Measurements from ENCODE around the gene CCL11. TPM values are rescaled to one million over a fixed set of nuclear protein-coding genes. Genes with fewer than 3 reads are reported as not detected.

Gene CCL11
- total and polyA plus RNA-seq, 2 of the 13 experiments (the other 11 are each of a cell fraction or from before 2014, with no cell fraction given): not detected

- BruUV-seq (replicated peaks): no TSS peak
- TF ChIP-seq BHLHE40 (IDR thresholded peaks at IDR 0.05; ENCODE audit: low read length): no peak
- TF ChIP-seq CCDC6 (CRISPR knock-in tag; IDR thresholded peaks at IDR 0.05): no peak
- TF ChIP-seq ZNF614 (CRISPR knock-in tag; IDR thresholded peaks at IDR 0.05; ENCODE audit: borderline replicate concordance): no peak
- no peak for TF ChIP-seq NFIB (CRISPR knock-in tag; IDR thresholded peaks at IDR 0.05; ENCODE audit: borderline replicate concordance)
- TF ChIP-seq NKX3-1 (CRISPR knock-in tag; IDR thresholded peaks at IDR 0.05): no peak
- TF ChIP-seq BCL6 (CRISPR knock-in tag; IDR thresholded peaks at IDR 0.05): no peak
- no peak for TF ChIP-seq MED13 (CRISPR knock-in tag; IDR thresholded peaks at IDR 0.05)
- Histone ChIP-seq H3K4me1 (ENCODE audit: insufficient read depth, low read length) (no peaks in the 10 kb centered on the region), H3K4me2 (ENCODE audit: low read depth, low read length) (no peak overlapping the region), H3K9me3 (ENCODE audit: low read length) (no peaks in the 10 kb centered on the region), H3K4me3 (replicated peaks in 1 of 3; ENCODE audit: insufficient read depth in 1 of 3, low read depth in 2 of 3, low read length in 3 of 3) (no peak overlapping the region), H4K20me1 (ENCODE audit: insufficient read depth, low read length) (no peaks in the 10 kb centered on the region), H3K27ac (ENCODE audit: extremely low read length, insufficient read depth, low read length) (no peak overlapping the region), H3K36me3 (replicated peaks in 1 of 2; ENCODE audit: control insufficient read depth in 1 of 2, insufficient read depth in 2 of 2, low read length in 2 of 2) (no peaks in the 10 kb centered on the region), H2AFZ (ENCODE audit: low read length) (no peak overlapping the region), H3K79me2 (ENCODE audit: insufficient read depth, low read length) (no peaks in the 10 kb centered on the region), H3K9ac (ENCODE audit: insufficient read depth, low read depth, low read length) (no peak overlapping the region), H3K27me3 (ENCODE audit: control insufficient read depth in 1 of 2, insufficient read depth in 2 of 2, low read length in 2 of 2) (no peaks in the 10 kb centered on the region; a peak in 1 of 5 replicates)
- in situ Hi-C loops (cut with HindIII; ENCODE audit: extremely low pct_ligation_motif_present, low pct_unique_long_range_greater_than_20kb) (no loop called here), intact Hi-C loops (cut with micrococcal nuclease; ENCODE audit: unreplicated experiment) (no loop called here)
- CTCF ChIA-PET (ENCODE audit: low intra/inter-chr PET ratio, low total read pairs): no interaction called here
- FAIRE-seq: no peak
- POLR2A ChIA-PET: no interaction called here
- DNase-seq (ENCODE audit: low spot score): no peak
- 10% methylated on average over 6 of the region's 6 CpGs for WGBS (ENCODE audit: low lambda C conversion rate)
- ATAC-seq: no peak
Observed at GRCh38 chr17:34245351-34245905, 40.1 kb upstream of the CCL11 start.

DNA sequence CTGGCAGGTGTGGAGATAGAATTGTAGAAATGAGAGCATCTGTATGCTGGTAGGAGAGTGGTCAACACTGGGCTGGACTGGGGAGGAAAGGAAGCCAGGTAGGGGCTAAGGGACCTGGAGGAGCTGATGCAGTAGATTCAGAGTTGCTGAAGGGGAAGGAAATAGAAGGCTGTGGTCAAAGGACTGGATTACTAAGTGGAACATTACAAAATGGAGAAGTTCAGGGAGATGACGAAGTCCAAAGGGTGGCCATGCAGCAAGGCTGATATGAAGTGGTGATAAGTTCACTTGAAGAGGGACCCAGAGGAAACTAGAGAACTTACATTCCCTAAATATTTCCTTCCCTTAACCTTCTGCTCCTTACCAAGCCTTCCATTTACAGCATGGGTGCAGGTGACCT is 39.1 kb upstream of the CCL11 start:
- in situ Hi-C loops (cut with HindIII; ENCODE audit: extremely low pct_ligation_motif_present, low pct_unique_long_range_greater_than_20kb): no loop called here
- Histone ChIP-seq H3K36me3 (replicated peaks in 1 of 2; ENCODE audit: control insufficient read depth in 1 of 2, insufficient read depth in 2 of 2, low read length in 2 of 2) (no peaks in the 10 kb centered on the region), H3K79me2 (ENCODE audit: insufficient read depth, low read length) (no peaks in the 10 kb centered on the region), H3K27me3 (ENCODE audit: control insufficient read depth in 1 of 2, insufficient read depth in 2 of 2, low read length in 2 of 2) (no peaks in the 10 kb centered on the region; a peak in 1 of 5 replicates), H3K4me3 (replicated peaks in 1 of 3; ENCODE audit: insufficient read depth in 1 of 3, low read depth in 2 of 3, low read length in 3 of 3) (no peak overlapping the region), H3K9me3 (ENCODE audit: low read length) (no peaks in the 10 kb centered on the region), H3K4me1 (ENCODE audit: insufficient read depth, low read length) (no peaks in the 10 kb centered on the region), H3K27ac (ENCODE audit: extremely low read length, insufficient read depth, low read length) (no peak overlapping the region), H2AFZ (ENCODE audit: low read length) (no peak overlapping the region), H3K4me2 (ENCODE audit: low read depth, low read length) (no peak overlapping the region), H3K9ac (ENCODE audit: insufficient read depth, low read depth, low read length) (no peak overlapping the region), H4K20me1 (ENCODE audit: insufficient read depth, low read length) (no peaks in the 10 kb centered on the region)
- ATAC-seq: no peak
- no peak for FAIRE-seq
- DNase-seq (ENCODE audit: low spot score): no peak
- intact Hi-C loops (cut with micrococcal nuclease; ENCODE audit: unreplicated experiment): no loop called here
- no TSS peak for BruUV-seq (replicated peaks)
- CTCF ChIA-PET (ENCODE audit: low intra/inter-chr PET ratio, low total read pairs): no interaction called here
- WGBS (ENCODE audit: low lambda C conversion rate): 13% methylated on average over 1 of the region's 1 CpG
- POLR2A ChIA-PET: no interaction called here
- TF ChIP-seq ZNF83 (CRISPR knock-in tag; IDR thresholded peaks at IDR 0.05; ENCODE audit: borderline replicate concordance) (no peak), MAZ (IDR thresholded peaks at IDR 0.05; ENCODE audit: borderline replicate concordance, low read depth, low read length) (no peak), MAZ (CRISPR knock-in tag; IDR thresholded peaks at IDR 0.05; ENCODE audit: low read depth) (no peak), ARHGAP35 (CRISPR knock-in tag; IDR thresholded peaks at IDR 0.05; ENCODE audit: borderline replicate concordance) (no peak), CREBL2 (CRISPR knock-in tag; IDR thresholded peaks at IDR 0.05; ENCODE audit: borderline replicate concordance) (no peak), CEBPB (IDR thresholded peaks at IDR 0.05; ENCODE audit: borderline replicate concordance, low read depth, low read length) (no peak), ZNF232 (CRISPR knock-in tag; IDR thresholded peaks at IDR 0.05; ENCODE audit: borderline replicate concordance) (no peak), FOXP4 (CRISPR knock-in tag; IDR thresholded peaks at IDR 0.05) (no peak), ZKSCAN8 (CRISPR knock-in tag; IDR thresholded peaks at IDR 0.05; ENCODE audit: borderline replicate concordance) (no peak), KAT8 (CRISPR knock-in tag; IDR thresholded peaks at IDR 0.05) (no peak), RXRB (CRISPR knock-in tag; IDR thresholded peaks at IDR 0.05; ENCODE audit: borderline replicate concordance) (no peak), ZNF549 (CRISPR knock-in tag; IDR thresholded peaks at IDR 0.05) (no peak)
